SIG-M5 treated with dmso at 0.1 percent for 504 hours (cell line): Measurements from ENCODE around the gene RTN4RL2.

Source experiments
- DNase-seq: peaks from one replicate; lab custom pipeline; 2025; ENCODE audit not compliant: unreplicated experiment; lab: John Stamatoyannopoulos, UW

Gene RTN4RL2

GRCh38 chr11:57460022-57460757, at the start of gene RTN4RL2:
Gene RTN4RL2, plus strand, starts transcription at chr11:57460528. Its CDS starts 338 bp downstream, at chr11:57460866.
- DNase-seq: peak; percentile 59

GRCh38 chr11:57413681-57414080, 46.6 kb upstream of the RTN4RL2 start:
- no peak for DNase-seq

- no peak for DNase-seq
These were observed 45.6 kb upstream of the RTN4RL2 start for GRCh38 chr11:57414612-57415212.

- DNase-seq: no peak
These were observed 43.9 kb upstream of the RTN4RL2 start for GRCh38 chr11:57416436-57416835.

DNA sequence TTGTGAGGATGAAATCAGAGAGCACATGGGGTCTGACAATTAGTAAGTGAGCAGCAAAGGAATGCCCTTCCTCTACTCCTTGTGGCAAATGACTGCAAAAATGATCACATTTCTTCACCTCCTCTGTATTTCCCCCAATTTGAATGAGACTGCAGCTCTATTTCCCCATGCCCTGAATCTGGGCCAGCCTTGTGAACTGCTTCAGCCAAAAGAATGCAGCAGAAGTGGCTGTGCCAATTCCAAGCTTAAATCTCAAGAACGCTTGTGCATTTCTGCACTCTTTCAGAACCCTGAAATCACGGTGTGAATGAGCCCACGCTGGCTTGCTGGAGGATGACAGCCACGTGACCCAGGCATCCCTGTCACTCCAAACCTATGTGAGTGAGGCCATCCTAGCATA, 43.3 kb upstream of the RTN4RL2 start:
- no peak for DNase-seq

DNA sequence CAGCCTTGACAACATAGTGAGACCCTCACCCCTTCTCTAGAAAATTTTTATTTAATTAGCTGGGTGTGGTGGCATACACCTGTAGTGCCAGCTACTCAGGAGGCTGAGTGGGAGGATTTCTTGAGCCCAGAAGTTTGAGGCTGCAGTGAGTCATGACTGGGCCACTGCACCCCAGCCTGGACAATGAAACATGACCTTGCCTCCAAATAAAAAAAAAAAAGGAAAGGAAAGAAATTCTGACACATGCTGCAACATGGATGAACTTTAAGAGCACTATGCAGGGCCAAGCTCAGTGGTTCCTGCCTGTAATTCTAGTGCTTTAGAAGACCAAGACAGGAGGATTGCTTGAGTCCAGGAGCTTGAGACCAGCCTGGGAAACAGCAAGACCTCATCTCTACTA, 42.2 kb upstream of the RTN4RL2 start:
- DNase-seq: no peak

- no peak for DNase-seq
These were observed 41.2 kb upstream of the RTN4RL2 start for GRCh38 chr11:57419146-57419545.

- DNase-seq: no peak
These were observed 39.3 kb upstream of the RTN4RL2 start for GRCh38 chr11:57421066-57421465.

DNA sequence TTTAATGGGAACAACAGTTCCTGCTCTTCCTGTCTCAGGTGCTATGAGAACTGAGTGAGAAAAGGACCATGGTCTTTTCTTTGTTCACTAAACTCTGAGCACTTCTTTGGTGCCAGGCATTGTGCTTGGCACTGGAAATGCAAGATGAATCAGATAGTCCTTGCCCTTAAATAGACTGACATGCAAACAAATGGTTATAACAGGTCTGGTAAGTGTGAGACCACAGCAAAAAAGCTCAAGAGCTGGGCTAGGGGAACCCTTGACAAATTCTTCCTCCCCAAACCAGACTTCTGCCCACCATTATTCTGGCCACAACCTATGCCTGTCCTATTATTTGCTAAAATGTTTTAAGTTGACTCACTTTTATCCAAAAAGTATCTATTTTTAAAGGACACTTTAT, 38.5 kb upstream of the RTN4RL2 start:
- no peak for DNase-seq

DNA sequence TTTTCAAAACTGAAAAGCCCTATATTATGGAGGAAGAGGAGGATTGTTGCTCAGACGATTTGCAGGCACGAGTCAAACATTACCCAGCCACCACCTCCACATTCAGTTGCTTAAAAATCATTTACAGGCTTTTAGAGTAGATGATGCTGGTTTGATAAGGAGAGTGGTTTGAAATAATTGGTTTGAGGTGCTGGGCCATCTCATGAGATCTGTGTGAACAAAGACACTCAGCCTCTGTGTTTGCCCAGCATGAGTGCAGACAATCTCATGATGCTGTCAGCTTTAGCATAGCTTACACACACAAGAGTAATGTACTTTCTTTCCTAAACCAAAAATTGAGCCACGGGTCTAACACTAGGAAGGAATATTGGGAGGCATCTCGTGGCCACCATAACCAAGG, 37.7 kb upstream of the RTN4RL2 start:
- DNase-seq: no peak

DNA sequence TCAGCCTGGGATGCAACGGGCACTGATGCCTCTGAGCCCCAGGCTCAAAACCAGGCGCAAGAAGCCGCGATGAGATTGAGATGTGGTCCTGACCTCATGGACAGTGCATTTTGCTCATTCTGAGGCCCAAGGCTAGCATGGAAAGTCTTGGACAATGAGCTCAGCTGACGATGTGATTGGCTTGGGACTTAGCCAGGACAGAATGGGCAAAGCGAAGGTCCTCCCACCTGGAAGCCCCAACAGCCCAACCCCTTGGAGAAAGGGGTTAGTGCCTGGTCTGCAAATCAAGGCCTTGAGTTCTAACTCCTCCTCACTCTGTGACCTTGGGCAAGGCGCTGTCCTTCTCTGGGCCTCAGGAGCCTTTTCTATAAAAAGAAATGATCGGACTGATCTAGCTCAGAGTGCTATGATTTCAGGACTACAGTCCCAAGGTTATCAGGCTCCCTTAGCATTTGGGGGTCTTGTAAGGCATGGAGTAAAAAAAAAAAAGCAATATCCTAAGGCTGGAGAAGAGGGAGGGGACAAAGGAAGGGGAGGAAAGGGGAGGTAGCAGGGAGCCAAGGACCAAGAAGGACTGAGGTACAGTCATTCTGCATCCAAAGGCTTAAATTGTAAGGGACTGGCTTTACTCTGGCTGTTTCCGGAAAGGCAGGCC, 36.1 kb upstream of the RTN4RL2 start:
- DNase-seq: no peak

GRCh38 chr11:57424792-57425564, 35.4 kb upstream of the RTN4RL2 start:
- DNase-seq: peak; percentile 99

DNA sequence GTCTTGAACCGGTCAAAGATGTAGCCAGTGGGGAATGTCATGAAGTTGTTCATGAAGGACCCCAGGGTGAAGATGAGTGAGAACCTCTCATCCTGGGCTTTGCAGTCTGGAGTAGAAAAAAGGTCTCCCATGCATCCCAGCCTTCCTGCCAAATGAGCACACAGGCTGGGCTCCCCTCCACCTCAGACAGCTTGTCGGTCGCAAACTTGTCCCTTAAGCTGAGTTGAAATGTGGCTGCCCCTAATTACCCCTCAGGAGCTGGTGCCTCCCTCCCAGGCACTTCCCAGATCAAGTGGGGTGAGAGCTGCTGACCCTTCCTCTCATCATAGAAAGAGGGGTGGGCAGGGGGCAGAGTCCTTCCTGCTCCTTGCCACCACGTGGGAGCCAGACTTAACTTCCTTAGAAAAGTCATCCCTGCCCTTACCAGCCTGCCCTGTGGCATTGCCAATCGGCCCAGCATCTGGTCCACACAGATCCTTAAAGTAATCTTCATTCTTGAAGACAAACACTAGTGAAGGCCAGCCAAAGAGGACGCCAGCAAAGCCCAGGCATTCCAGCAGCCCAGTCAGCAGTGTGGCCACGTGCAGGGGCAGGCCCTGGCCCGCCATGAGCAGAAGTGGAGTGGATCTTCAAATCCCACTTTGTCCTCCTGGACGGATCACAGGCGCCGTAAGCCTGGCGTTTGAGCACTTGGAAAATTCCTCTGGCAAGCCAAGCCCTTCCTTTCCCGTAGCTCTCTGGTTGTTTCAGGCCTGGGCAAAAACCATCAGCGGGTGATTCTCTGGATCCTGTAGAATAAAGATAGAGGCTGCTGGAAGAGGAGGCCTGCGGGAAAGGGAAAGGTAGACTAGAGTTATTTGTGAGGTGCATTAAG, 34.5 kb upstream of the RTN4RL2 start:
- DNase-seq: no peak

DNA sequence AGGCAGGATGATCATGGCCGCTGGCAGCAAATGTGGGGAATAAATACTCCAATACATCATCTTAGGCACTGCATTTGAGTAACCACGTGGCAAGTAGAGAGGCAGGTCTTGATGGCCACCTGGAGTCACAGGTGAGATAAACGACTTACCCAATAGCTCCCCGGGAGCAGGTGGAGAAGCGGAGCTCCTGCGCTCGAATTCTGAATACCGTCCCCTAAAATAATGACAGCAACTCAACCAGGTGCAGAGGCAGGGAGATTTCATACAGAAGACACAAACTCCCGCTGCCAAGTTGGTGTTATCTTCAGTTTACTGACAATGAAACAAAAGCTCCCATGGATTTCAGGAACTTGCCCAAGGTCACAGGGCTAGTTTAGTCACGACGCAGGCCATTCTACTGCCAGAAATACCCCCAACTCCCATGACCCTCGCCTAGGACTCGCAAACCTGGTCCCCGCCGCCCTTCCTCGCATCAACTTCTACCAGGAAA, 33.8 kb upstream of the RTN4RL2 start:
- DNase-seq: no peak

GRCh38 chr11:57426929-57427726, 33.2 kb upstream of the RTN4RL2 start, which contains the start of gene SLC43A3:
Gene SLC43A3, minus strand, starts transcription at chr11:57427121. Its CDS starts 949 bp downstream, at chr11:57426172.
- peak; percentile 85 for DNase-seq

- no peak for DNase-seq
These were observed 32.6 kb upstream of the RTN4RL2 start for GRCh38 chr11:57427727-57428082.

- no peak for DNase-seq
These were observed 31.7 kb upstream of the RTN4RL2 start for GRCh38 chr11:57428643-57429042.

DNA sequence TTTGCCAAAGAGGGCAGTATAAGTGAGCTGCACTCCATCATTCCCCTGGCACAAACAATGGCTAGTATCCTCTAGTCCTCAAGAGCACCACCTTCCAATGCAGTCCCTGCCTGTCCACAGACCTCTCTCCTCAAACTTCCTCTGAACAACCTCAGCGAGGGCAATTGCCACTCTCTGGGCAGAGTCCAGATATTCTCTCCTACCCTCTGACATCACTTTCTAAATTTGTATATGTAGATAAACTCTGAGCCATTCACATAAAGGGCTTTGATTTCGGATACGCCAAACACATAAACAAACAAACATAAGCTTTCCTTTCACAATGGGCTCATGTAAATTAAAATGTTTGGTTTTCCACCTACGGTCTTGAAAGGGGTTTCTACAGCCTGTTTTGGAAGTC, 30.4 kb upstream of the RTN4RL2 start:
- DNase-seq: no peak

DNA sequence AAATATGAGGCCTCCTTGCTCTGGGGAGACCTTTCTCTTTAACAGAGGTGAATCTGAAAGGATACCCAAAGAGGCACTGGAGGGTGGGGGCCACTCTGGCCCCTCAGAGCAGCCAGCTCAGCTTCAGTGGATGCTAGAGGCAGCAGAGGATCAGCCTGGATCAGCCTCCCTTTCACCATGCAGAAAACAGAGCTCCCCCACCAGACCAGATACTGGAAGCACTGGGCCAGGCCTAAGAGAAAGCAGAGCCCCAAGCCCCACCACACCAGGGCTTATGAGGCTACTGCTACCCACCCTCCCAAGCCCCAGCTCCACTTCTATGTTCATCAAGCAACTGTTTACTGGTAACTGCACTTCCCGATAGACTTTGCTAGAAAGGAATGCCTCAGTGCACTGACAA, 29.4 kb upstream of the RTN4RL2 start:
- no peak for DNase-seq

DNA sequence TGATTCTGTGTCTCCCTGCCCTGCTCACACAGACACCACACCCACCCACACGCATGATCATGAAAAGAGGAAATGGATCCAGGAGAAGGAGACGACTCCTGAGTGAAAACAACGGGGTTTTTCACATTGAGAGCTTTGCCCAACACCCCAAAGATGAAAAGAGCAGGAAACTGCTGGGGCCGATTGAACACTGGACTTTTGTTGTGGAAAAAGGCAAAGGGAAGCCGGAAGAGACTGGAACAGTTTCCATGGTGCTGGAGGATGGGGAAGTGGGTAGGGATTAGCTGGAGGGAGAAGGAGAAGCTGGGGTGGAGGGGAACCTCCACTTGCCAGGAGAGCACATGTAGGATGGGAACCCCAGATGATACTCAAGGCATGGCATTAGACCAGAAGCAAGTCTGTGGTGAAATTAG, 28.2 kb upstream of the RTN4RL2 start:
- no peak for DNase-seq
